Measurements from ENCODE around the gene TMEM120A.

TMEM120A gene

GRCh38 chr7:75987026-75987804 is 7.2 kb downstream of the TMEM120A start:
- Histone ChIP-seq H3K27me3 (replicated peaks; ENCODE audit: control insufficient read depth, insufficient read depth, low read length) (no peaks in the 10 kb centered on the region), H3K4me3 (replicated peaks; ENCODE audit: low read depth, low read length) (no peak overlapping the region), H3K36me3 (ENCODE audit: control insufficient read depth, insufficient read depth, low read length) (peaks cover 21% of the 10 kb centered on the region)
- TF ChIP-seq, protein P1, sequence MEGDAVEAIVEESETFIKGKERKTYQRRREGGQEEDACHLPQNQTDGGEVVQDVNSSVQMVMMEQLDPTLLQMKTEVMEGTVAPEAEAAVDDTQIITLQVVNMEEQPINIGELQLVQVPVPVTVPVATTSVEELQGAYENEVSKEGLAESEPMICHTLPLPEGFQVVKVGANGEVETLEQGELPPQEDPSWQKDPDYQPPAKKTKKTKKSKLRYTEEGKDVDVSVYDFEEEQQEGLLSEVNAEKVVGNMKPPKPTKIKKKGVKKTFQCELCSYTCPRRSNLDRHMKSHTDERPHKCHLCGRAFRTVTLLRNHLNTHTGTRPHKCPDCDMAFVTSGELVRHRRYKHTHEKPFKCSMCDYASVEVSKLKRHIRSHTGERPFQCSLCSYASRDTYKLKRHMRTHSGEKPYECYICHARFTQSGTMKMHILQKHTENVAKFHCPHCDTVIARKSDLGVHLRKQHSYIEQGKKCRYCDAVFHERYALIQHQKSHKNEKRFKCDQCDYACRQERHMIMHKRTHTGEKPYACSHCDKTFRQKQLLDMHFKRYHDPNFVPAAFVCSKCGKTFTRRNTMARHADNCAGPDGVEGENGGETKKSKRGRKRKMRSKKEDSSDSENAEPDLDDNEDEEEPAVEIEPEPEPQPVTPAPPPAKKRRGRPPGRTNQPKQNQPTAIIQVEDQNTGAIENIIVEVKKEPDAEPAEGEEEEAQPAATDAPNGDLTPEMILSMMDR (IDR thresholded peaks at IDR 0.05; ENCODE audit: insufficient read depth, low read length, poor library complexity, severe bottlenecking), result no peak
- DNase-seq (ENCODE audit: extremely low read depth, insufficient read length), result no peak

DNA sequence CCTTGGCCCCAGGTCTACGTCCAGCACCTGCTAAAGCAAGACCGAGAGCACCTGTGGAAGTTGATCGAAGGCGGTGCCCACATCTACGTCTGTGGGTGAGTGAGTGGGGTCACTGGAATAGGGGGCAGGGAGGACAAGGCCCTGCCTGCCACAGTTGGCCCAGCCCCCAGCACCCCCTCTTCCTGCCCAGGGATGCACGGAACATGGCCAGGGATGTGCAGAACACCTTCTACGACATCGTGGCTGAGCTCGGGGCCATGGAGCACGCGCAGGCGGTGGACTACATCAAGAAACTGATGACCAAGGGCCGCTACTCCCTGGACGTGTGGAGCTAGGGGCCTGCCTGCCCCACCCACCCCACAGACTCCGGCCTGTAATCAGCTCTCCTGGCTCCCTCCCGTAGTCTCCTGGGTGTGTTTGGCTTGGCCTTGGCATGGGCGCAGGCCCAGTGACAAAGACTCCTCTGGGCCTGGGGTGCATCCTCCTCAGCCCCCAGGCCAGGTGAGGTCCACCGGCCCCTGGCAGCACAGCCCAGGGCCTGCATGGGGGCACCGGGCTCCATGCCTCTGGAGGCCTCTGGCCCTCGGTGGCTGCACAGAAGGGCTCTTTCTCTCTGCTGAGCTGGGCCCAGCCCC is 8.1 kb downstream of the TMEM120A start:
- Histone ChIP-seq H3K4me3 (replicated peaks; ENCODE audit: low read depth, low read length) (no peak overlapping the region), H3K27me3 (replicated peaks; ENCODE audit: control insufficient read depth, insufficient read depth, low read length) (no peaks in the 10 kb centered on the region), H3K36me3 (ENCODE audit: control insufficient read depth, insufficient read depth, low read length) (peaks cover 26% of the 10 kb centered on the region)
- no peak for DNase-seq (ENCODE audit: extremely low read depth, insufficient read length)
- TF ChIP-seq, protein P1 (IDR thresholded peaks at IDR 0.05; ENCODE audit: insufficient read depth, low read length, poor library complexity, severe bottlenecking), result no peak

DNA sequence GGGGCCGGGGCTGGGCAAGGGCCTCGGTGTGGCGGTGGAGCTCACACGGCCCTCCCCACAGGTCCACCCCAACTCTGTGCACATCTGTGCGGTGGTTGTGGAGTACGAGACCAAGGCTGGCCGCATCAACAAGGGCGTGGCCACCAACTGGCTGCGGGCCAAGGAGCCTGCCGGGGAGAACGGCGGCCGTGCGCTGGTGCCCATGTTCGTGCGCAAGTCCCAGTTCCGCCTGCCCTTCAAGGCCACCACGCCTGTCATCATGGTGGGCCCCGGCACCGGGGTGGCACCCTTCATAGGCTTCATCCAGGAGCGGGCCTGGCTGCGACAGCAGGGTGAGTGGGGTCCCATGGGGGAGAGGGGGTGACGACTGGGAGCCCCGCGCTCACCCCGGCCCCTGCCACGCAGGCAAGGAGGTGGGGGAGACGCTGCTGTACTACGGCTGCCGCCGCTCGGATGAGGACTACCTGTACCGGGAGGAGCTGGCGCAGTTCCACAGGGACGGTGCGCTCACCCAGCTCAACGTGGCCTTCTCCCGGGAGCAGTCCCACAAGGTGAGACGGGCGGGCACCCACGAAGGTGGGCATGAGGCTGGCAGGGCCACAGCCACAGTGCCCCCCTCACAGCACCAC is 8.8 kb downstream of the TMEM120A start:
- peaks cover 31% of the 10 kb centered on the region for H3K36me3 ChIP-seq (ENCODE audit: control insufficient read depth, insufficient read depth, low read length)

DNA sequence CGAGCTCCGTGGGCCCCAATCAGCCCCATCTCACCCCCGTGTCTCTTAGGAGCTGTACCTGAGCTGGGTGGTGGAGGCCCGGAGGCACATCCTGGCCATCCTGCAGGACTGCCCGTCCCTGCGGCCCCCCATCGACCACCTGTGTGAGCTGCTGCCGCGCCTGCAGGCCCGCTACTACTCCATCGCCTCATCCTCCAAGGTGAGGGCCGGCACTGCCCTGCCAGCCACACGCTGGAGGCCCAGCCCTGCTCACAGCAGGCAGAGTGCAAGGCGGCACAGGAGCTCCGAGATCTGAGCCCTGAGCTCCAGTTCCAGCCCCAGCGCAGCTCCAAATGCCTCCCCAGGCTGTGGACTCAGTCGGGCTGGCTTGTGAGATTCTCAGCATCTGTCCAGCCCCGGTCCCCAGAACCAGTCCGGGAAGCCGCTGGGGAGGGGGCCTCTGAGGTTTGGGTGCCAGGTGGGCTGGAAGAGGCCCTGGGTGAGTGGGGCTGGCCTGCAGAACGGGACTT is 9.3 kb downstream of the TMEM120A start:
- H3K27me3 ChIP-seq (replicated peaks; ENCODE audit: control insufficient read depth, insufficient read depth, low read length), result no peaks in the 10 kb centered on the region

More for the DNA sequence above, 8.8 kb downstream of the TMEM120A start:
- H3K4me3 ChIP-seq (replicated peaks; ENCODE audit: low read depth, low read length), result no peak overlapping the region
- no peak for DNase-seq (ENCODE audit: extremely low read depth, insufficient read length)
- TF ChIP-seq, protein P1 (IDR thresholded peaks at IDR 0.05; ENCODE audit: insufficient read depth, low read length, poor library complexity, severe bottlenecking), result no peak
- H3K27me3 ChIP-seq (replicated peaks; ENCODE audit: control insufficient read depth, insufficient read depth, low read length), result no peaks in the 10 kb centered on the region

DNA sequence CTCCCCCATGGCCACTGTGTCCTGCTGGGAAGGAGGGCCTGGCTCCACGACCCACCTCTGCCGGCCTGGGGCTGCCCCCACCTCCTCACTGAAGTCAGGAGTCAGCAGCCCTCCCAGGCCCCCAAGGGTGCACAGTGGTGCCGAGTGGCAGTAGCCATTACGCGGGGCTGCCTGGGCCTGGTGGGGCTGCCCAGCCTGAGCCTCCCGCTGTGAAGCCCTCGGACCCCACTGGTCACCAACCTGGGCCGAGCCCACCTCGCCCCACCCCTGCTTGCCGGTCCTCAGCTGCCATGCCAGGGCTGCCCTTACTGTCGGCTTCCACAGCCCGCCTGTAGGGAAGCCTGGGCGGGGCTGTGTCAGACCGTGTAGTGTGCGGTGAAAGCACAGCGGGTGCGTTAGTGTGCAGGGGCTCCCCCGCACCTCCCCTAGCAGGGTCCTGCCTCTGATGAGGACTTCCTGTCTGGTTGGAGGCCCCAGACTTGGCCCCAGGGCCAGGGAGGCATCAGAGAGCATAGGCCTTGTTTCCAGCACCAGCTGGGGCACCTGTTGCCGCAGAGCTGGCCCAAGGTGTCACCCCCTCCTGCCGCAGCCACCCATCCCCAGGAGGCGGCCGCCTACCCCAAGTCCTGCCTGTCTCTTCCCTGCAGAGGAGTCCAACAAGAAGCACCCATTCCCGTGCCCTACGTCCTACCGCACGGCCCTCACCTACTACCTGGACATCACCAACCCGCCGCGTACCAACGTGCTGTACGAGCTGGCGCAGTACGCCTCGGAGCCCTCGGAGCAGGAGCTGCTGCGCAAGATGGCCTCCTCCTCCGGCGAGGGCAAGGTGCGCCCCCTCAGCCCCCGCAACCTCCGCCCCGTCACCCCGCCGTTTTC is 10.0 kb downstream of the TMEM120A start:
- no peak for DNase-seq (ENCODE audit: extremely low read depth, insufficient read length)
- Histone ChIP-seq H3K27me3 (replicated peaks; ENCODE audit: control insufficient read depth, insufficient read depth, low read length) (no peaks in the 10 kb centered on the region), H3K36me3 (ENCODE audit: control insufficient read depth, insufficient read depth, low read length) (peaks cover 40% of the 10 kb centered on the region), H3K4me3 (replicated peaks; ENCODE audit: low read depth, low read length) (no peak overlapping the region)
- TF ChIP-seq, protein P1 (IDR thresholded peaks at IDR 0.05; ENCODE audit: insufficient read depth, low read length, poor library complexity, severe bottlenecking), result no peak

More for the DNA sequence above, 9.3 kb downstream of the TMEM120A start:
- peaks cover 36% of the 10 kb centered on the region for H3K36me3 ChIP-seq (ENCODE audit: control insufficient read depth, insufficient read depth, low read length)
- H3K4me3 ChIP-seq (replicated peaks; ENCODE audit: low read depth, low read length), result no peak overlapping the region
- TF ChIP-seq, protein P1 (IDR thresholded peaks at IDR 0.05; ENCODE audit: insufficient read depth, low read length, poor library complexity, severe bottlenecking), result no peak
- no peak for DNase-seq (ENCODE audit: extremely low read depth, insufficient read length)
